A549 (cell line): ENCODE data around the gene NPPA. TPM values are rescaled to one million over a fixed set of nuclear protein-coding genes. Genes with fewer than 3 reads are reported as not detected.

Experiments
- ATAC-seq, 2 experiments: fragments of 200-7000 bp in 1 of 2; fragments of >200 bp in 1 of 2; cut with Nextera tagmentation in 1 of 2; cut with Tn5 transposase in 1 of 2; 3 replicates each; pipeline versions ENCODE4 v1.8.0 to v1.9.1; 2018 to 2020; ENCODE audit warnings: mild to moderate bottlenecking in 1 of 2, moderate library complexity in 1 of 2
- CTCF ChIA-PET: fragments of 300-600 bp; sonication (Branson Sonifier 250); formaldehyde crosslinking; extraction: SDS; loops from one replicate; lab custom pipeline; 2021; ENCODE audit warnings: antibody characterized with exemption, inconsistent platforms; lab: Yijun Ruan, JAX
- POLR2A ChIA-PET: fragments of 350-600 bp; formaldehyde crosslinking; extraction: SDS; loops from one replicate; lab custom pipeline; 2021; ENCODE audit warnings: antibody characterized with exemption, inconsistent platforms; lab: Yijun Ruan, JAX
- DNase-seq, 2 experiments: peaks; one replicate each; pipeline versions ENCODE4 v3.0.0 to v3.0.0-alpha.2; 2011 to 2016; ENCODE audit warnings: low read depth in 1 of 2, low spot score in 1 of 2
- FAIRE-seq: peaks from 2 replicates; lab custom pipeline; 2011; peaks lifted over from hg19 to GRCh38; lab: Jason Lieb, UNC
- H3K27ac ChIP-seq, 2 experiments: fragments of >200 bp; sonication (Bioruptor Twin); formaldehyde crosslinking; 3 replicates each; pipeline ENCODE4 v1.5.1; 2016 to 2017
- H3K4me1 ChIP-seq: fragments of >200 bp; sonication (Bioruptor Twin); formaldehyde crosslinking; 3 replicates; pipeline ENCODE4 v1.6.1; 2016
- H3K4me2 ChIP-seq: fragments of >200 bp; sonication (Bioruptor Twin); formaldehyde crosslinking; 3 replicates; pipeline ENCODE4 v1.6.1; 2016
- H3K4me3 ChIP-seq: fragments of >200 bp; sonication (Bioruptor Twin); formaldehyde crosslinking; 3 replicates; pipeline ENCODE4 v1.5.1; 2016
- H3K9me3 ChIP-seq: fragments of >200 bp; sonication (Bioruptor Twin); formaldehyde crosslinking; 3 replicates; pipeline ENCODE4 v1.6.1; 2016
- BCL3 ChIP-seq: fragments of >200 bp; sonication (Bioruptor Twin); formaldehyde crosslinking; IDR thresholded peaks from 3 replicates; pipeline ENCODE4 v1.6.1; 2016
- CBX2 ChIP-seq: fragments of 200-600 bp; sonication (generic); IDR thresholded peaks from 2 replicates; pipeline ENCODE4 v1.6.1; 2016; ENCODE audit warnings: low read depth, mild to moderate bottlenecking, borderline replicate concordance
- CEBPB ChIP-seq, 2 experiments: fragments of >200 bp in 1 of 2; sonication (Bioruptor Twin) in 1 of 2; formaldehyde crosslinking in 1 of 2; IDR thresholded peaks; 2 replicates each; pipeline ENCODE4 v1.6.1; 2012 to 2016
- CHD2 ChIP-seq: fragments of 150-350 bp; IDR thresholded peaks from 2 replicates; pipeline ENCODE4 v1.6.1; 2014; ENCODE audit warnings: low read length; ENCODE audit not compliant: partially characterized antibody
- CHD4 ChIP-seq: fragments of 200-600 bp; sonication (generic); IDR thresholded peaks from 2 replicates; pipeline ENCODE4 v1.6.1; 2016; ENCODE audit warnings: antibody characterized with exemption, mild to moderate bottlenecking, borderline replicate concordance
- CTCF ChIP-seq: fragments of >200 bp; sonication (Bioruptor Twin); formaldehyde crosslinking; IDR thresholded peaks from 3 replicates; pipeline ENCODE4 v1.5.1; 2016
- EHMT2 ChIP-seq: fragments of 200-600 bp; sonication (generic); IDR thresholded peaks from 2 replicates; pipeline ENCODE4 v1.6.1; 2016; ENCODE audit warnings: antibody characterized with exemption, low read depth, mild to moderate bottlenecking, moderate library complexity
- EP300 ChIP-seq, 2 experiments: fragments of >200 bp; sonication (Bioruptor Twin); formaldehyde crosslinking; IDR thresholded peaks; 2 replicates in 1 of 2; 3 replicates in 1 of 2; pipeline ENCODE4 v1.6.1; 2016 to 2017
- FOSL2 ChIP-seq, 2 experiments: fragments of 450-650 bp in 1 of 2; fragments of >200 bp in 1 of 2; sonication (Bioruptor Twin) in 1 of 2; formaldehyde crosslinking; IDR thresholded peaks; 2 replicates each; pipeline versions ENCODE4 v1.5.0 to v1.6.1; 2016 to 2020; ENCODE audit warnings: mild to moderate bottlenecking in 1 of 2, moderate library complexity in 1 of 2
- JUN ChIP-seq, 2 experiments: fragments of >200 bp; sonication (Bioruptor Twin); formaldehyde crosslinking; IDR thresholded peaks; 2 replicates in 1 of 2; 3 replicates in 1 of 2; pipeline ENCODE4 v1.6.1; 2016 to 2017
- JUNB ChIP-seq: fragments of >200 bp; sonication (Bioruptor Twin); formaldehyde crosslinking; IDR thresholded peaks from 2 replicates; pipeline ENCODE4 v1.6.1; 2016
- KDM1A ChIP-seq: fragments of 200-600 bp; sonication (generic); IDR thresholded peaks from 2 replicates; pipeline ENCODE4 v1.6.1; 2016; ENCODE audit warnings: low read depth, mild to moderate bottlenecking
- KDM5A ChIP-seq: fragments of 200-600 bp; sonication (generic); IDR thresholded peaks from 2 replicates; pipeline ENCODE4 v1.6.1; 2016; ENCODE audit warnings: antibody characterized with exemption, mild to moderate bottlenecking
- REST ChIP-seq: fragments of 200-600 bp; sonication (generic); IDR thresholded peaks from 2 replicates; pipeline ENCODE4 v1.6.1; 2016; ENCODE audit warnings: antibody characterized with exemption, mild to moderate bottlenecking, moderate library complexity
- RFX5 ChIP-seq: fragments of 450-650 bp; IDR thresholded peaks from 2 replicates; pipeline ENCODE4 v1.7.1; 2014; ENCODE audit warnings: antibody characterized with exemption, mild to moderate bottlenecking, moderate library complexity
- RNF2 ChIP-seq: fragments of 200-600 bp; sonication (generic); IDR thresholded peaks from 2 replicates; pipeline ENCODE4 v1.6.1; 2016; ENCODE audit warnings: low read depth, mild to moderate bottlenecking, antibody characterized with exemption, moderate library complexity, borderline replicate concordance
- SMC3 ChIP-seq: fragments of >200 bp; sonication (Bioruptor Twin); formaldehyde crosslinking; IDR thresholded peaks from 3 replicates; pipeline ENCODE4 v1.6.1; 2018; ENCODE audit warnings: inconsistent platforms
- TP53 ChIP-seq: fragments of 250-450 bp; sonication (Bioruptor Pico); IDR thresholded peaks from 2 replicates; pipeline ENCODE4 v1.5.0; 2021; ENCODE audit warnings: mild to moderate bottlenecking, moderate library complexity
- ZFP36 ChIP-seq: fragments of 450-650 bp; IDR thresholded peaks from 2 replicates; pipeline ENCODE4 v1.6.1; 2014; ENCODE audit warnings: borderline replicate concordance; ENCODE audit not compliant: partially characterized antibody
- WGBS: methylation state at CpG from one replicate; pipeline ENCODE4 v1.1.6; 2017; ENCODE audit errors: missing lambda C conversion rate; 5-methylcytosine and 5-hydroxymethylcytosine counted together
- polyA plus RNA-seq, 4 experiments: library from polyadenylated mRNA; depleted of rRNA in 3 of 4; stranded (reverse); fragments of >200 nt; fragmentation: RNase III in 1 of 4; extraction: RNeasy Plus Mini Kit Qiagen cat#74134 plus additional on column Dnase treatment in 1 of 4; gene quantifications; 2 replicates in 3 of 4; 3 replicates in 1 of 4; pipeline ENCODE4 v1.2.3, GENCODE V29; 2011 to 2017
- TF ChIP-seq, protein P1 (sequence below): fragments of 150-350 bp; IDR thresholded peaks from 2 replicates; pipeline ENCODE4 v1.6.1; 2014; ENCODE audit warnings: low read depth, mild to moderate bottlenecking, low read length
- TF ChIP-seq, protein P2 (sequence below): IDR thresholded peaks from 2 replicates; pipeline ENCODE4 v1.6.1; 2012

NPPA gene
- polyA plus RNA-seq, 2 of the 4 experiments (the other 2 are of a cell fraction) = not detected

DNA sequence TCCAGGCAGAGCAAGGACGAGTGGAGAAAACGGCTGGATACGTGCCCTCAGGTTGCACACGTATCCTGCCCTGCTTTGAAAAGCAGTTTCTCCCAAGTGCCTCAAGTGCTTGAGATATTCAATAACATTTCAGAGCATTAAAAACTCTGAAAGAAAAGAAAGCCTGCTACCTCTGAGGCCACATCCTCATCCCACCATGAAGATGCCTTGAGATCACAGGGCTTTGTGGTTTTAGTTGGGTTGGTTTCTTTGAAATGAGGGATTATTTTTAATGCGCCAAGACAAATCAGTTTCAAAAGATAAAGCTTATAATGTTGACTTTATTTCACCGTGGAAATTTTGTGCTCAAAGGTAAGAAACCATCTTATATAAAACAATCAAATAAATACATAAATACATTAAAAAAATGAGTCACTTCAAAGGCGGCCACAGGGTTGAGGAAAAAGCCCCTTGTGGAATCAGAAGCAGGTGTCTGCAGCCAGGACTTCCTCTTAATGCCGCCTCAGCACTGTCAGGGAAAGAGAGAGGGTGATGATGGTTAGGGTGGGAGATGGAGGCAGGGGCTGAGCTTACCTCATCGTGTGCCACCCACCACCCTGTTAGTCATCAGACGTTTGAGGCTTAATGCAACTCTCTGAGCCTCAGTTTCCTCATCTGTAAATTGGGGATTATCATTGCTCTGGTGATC lies 9.7 kb upstream of the NPPA start:
- no peak overlapping the region for H3K4me2 ChIP-seq
- ATAC-seq (no peak), FAIRE-seq (no peak), DNase-seq (no peak)
- no peaks in the 10 kb centered on the region; the same call in 2 of the 3 replicates for H3K4me1 ChIP-seq
- POLR2A ChIA-PET = interaction anchor here (1.0 kb wide), 1 partner anchor 51 kb away, joined by 3 read pairs; no protein-coding TSS in a partner anchor
- H3K4me3 ChIP-seq = no peak overlapping the region
- H3K27ac ChIP-seq = no peak overlapping the region
- TF ChIP-seq TP53 (CRISPR knock-in tag) (no peak), CBX2 (no peak)
- CTCF ChIA-PET = interaction anchor here (1.0 kb wide), 1 partner anchor 17 kb away, joined by 3 read pairs; no protein-coding TSS in a partner anchor
- H3K9me3 ChIP-seq = no peaks in the 10 kb centered on the region
- 18% methylated on average over 10 of the region's 10 CpGs for WGBS

GRCh38 chr1:11856698-11857097 lies 9.1 kb upstream of the NPPA start:
- no peak overlapping the region for H3K4me3 ChIP-seq
- WGBS = 47% methylated on average over 3 of the region's 3 CpGs
- H3K4me2 ChIP-seq = no peak overlapping the region
- no peak for TF ChIP-seq REST
- TF ChIP-seq, protein P1, sequence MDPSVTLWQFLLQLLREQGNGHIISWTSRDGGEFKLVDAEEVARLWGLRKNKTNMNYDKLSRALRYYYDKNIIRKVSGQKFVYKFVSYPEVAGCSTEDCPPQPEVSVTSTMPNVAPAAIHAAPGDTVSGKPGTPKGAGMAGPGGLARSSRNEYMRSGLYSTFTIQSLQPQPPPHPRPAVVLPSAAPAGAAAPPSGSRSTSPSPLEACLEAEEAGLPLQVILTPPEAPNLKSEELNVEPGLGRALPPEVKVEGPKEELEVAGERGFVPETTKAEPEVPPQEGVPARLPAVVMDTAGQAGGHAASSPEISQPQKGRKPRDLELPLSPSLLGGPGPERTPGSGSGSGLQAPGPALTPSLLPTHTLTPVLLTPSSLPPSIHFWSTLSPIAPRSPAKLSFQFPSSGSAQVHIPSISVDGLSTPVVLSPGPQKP = no peak
- no peak for TF ChIP-seq JUN (IDR thresholded peaks at IDR 0.05)
- TF ChIP-seq KDM5A = no peak
- TF ChIP-seq RFX5 = no peak
- TF ChIP-seq CEBPB (IDR thresholded peaks at IDR 0.05) = no peak
- TF ChIP-seq EHMT2 = no peak
- TF ChIP-seq, protein P2, sequence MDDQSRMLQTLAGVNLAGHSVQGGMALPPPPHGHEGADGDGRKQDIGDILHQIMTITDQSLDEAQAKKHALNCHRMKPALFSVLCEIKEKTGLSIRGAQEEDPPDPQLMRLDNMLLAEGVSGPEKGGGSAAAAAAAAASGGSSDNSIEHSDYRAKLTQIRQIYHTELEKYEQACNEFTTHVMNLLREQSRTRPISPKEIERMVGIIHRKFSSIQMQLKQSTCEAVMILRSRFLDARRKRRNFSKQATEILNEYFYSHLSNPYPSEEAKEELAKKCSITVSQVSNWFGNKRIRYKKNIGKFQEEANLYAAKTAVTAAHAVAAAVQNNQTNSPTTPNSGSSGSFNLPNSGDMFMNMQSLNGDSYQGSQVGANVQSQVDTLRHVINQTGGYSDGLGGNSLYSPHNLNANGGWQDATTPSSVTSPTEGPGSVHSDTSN = no peak
- no peak for TF ChIP-seq EP300 (IDR thresholded peaks at IDR 0.05)
- TF ChIP-seq CHD4 = no peak
- TF ChIP-seq RNF2 = no peak
- TF ChIP-seq SMC3 = no peak
- no peak for TF ChIP-seq CBX2
- TF ChIP-seq FOSL2 (IDR thresholded peaks at IDR 0.05) = no peak
- TF ChIP-seq FOSL2 (CRISPR knock-in tag; IDR thresholded peaks at IDR 0.05) = no peak
- no peak for TF ChIP-seq ZFP36
- no peak for TF ChIP-seq JUNB
- TF ChIP-seq BCL3 = no peak
- TF ChIP-seq CHD2 = no peak
- TF ChIP-seq KDM1A = no peak
- TF ChIP-seq CTCF = no peak
- H3K4me1 ChIP-seq = no peaks in the 10 kb centered on the region; the same call in 2 of the 3 replicates
- ChIA-PET POLR2A (interaction anchor here (1.0 kb wide), 1 partner anchor 52 kb away, joined by 3 read pairs; no protein-coding TSS in a partner anchor), CTCF (no interaction called here)
- no peak for ATAC-seq
- no peaks in the 10 kb centered on the region for H3K9me3 ChIP-seq
- FAIRE-seq = no peak
- DNase-seq = no peak
- H3K27ac ChIP-seq = no peak overlapping the region
